Measurements from ENCODE around the gene TESPA1. TPM values are rescaled to one million over a fixed set of nuclear protein-coding genes. Genes with fewer than 3 reads are reported as not detected.

TESPA1 gene
- total and polyA plus RNA-seq, 2 experiments from 2014 or later = 0.34 TPM; not detected in 1

DNA sequence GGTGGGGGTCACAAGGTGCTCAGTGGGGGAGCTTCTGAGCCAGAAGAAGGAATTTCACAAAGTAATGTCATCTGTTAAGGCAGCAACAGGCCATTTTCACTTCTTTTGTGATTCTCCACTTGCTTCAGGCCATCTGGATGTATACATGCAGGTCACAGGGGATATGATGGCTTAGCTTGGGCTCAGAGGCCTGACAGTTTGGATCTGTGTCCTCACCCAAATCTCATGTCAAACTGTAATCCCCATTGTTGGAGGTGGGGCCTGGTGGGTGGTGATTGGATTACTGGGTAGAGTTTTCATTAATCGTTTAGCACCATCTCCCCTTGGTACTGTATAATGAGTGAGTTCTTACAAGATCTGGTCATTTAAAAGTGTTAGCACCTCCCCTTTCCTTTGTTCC is 36.4 kb downstream of the TESPA1 start (continued):
- TF ChIP-seq ZNF462 (CRISPR knock-in tag; IDR thresholded peaks at IDR 0.05) (no peak), EZH2phosphoT487 (IDR thresholded peaks at IDR 0.05; ENCODE audit: unreplicated experiment) (no peak), EZH2 (IDR thresholded peaks at IDR 0.05; ENCODE audit: low read depth, unreplicated experiment) (no peak), ZNF114 (CRISPR knock-in tag; IDR thresholded peaks at IDR 0.05) (no peak), JUNB (IDR thresholded peaks at IDR 0.05; ENCODE audit: unreplicated experiment) (no peak), POLR2AphosphoS5 (IDR thresholded peaks at IDR 0.05; ENCODE audit: low read depth) (no peak), ZNF331 (CRISPR knock-in tag; IDR thresholded peaks at IDR 0.05; ENCODE audit: low read depth) (no peak), CTCF (conservative IDR thresholded peaks at IDR 0.05; ENCODE audit: low read depth in 2 of 2) (no peak), CREB1 (CRISPR knock-in tag; IDR thresholded peaks at IDR 0.05; ENCODE audit: low read depth) (no peak)

Measured in GM23338 (cell line).